Activated naive CD8-positive, alpha-beta T cell (primary cell): ENCODE data around the gene RHOU.
"Not testable (repeated sequence)": the region's sequence is repeated elsewhere in the genome, so short reads cannot be mapped to it uniquely, and the experiment has no call there.

ENCODE experiments used
- H3K27ac Mint-ChIP-seq: one replicate; pipeline ENCODE4 v1.8.0; 2021; ENCODE audit warnings: mixed read lengths
- H3K27me3 Mint-ChIP-seq: one replicate; pipeline ENCODE4 v1.8.0; 2021; ENCODE audit warnings: mixed read lengths
- H3K36me3 Mint-ChIP-seq: one replicate; pipeline ENCODE4 v1.8.0; 2021; ENCODE audit warnings: mixed read lengths
- H3K4me1 Mint-ChIP-seq: one replicate; pipeline ENCODE4 v1.8.0; 2021; ENCODE audit warnings: low read depth, mixed read lengths
- H3K4me3 Mint-ChIP-seq: one replicate; pipeline ENCODE4 v1.8.0; 2021; ENCODE audit warnings: mild to moderate bottlenecking, mixed read lengths
- H3K9me3 Mint-ChIP-seq: one replicate; pipeline ENCODE4 v1.8.0; 2021; ENCODE audit warnings: low read depth, mixed read lengths

RHOU gene

DNA sequence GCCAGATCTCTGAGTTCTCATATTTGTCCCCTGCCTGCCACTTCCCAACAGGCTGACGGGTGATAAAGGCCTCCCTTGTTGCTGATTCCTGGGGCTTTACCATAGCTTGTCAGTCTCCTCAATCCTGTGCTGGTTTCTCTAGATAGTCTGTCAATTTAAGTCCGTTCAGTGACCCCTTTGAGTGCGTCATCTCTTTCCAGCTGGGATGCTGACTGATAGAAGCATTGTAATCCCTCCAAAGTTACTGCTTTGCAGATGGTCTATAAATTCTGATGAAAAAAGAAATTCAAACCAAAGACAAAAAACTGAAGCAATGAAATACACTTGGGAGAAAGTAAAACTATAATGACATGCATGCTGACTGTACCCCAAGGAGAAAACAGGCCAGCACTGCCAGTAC, 28.3 kb downstream of the RHOU start:
- no peak overlapping the region for H3K27ac Mint-ChIP-seq
- H3K9me3 Mint-ChIP-seq: no peaks in the 10 kb centered on the region
- no peaks in the 10 kb centered on the region for H3K36me3 Mint-ChIP-seq
- peaks cover 6% of the 10 kb centered on the region for H3K4me1 Mint-ChIP-seq
- H3K4me3 Mint-ChIP-seq: no peak overlapping the region
- H3K27me3 Mint-ChIP-seq: no peaks in the 10 kb centered on the region

GRCh38 chr1:228765168-228765946, 30.1 kb downstream of the RHOU start:
- Mint-ChIP-seq H3K4me1 (peaks cover 6% of the 10 kb centered on the region), H3K27me3 (no peaks in the 10 kb centered on the region), H3K9me3 (no peaks in the 10 kb centered on the region), H3K36me3 (no peaks in the 10 kb centered on the region), H3K4me3 (no peak overlapping the region), H3K27ac (no peak overlapping the region)

DNA sequence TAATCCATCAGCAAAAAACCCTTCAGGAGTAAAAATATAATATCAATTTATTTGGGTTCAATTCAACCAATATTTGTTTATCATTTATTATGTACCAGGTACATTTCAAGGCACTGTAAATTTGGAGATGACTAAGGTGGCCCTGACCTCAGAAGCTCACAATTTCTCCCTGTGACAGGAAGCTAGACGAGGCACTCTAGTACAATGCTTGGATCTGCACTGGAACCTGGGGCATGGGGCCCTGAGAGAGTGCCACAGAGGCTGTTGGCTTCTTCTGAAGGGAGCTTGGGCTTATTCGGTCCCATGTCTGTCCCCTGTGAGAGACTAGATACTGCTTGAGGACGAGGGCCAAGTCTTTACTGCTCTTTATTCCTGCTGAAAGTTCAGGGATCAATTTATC, 31.5 kb downstream of the RHOU start:
- no peaks in the 10 kb centered on the region for H3K36me3 Mint-ChIP-seq
- no peaks in the 10 kb centered on the region for H3K9me3 Mint-ChIP-seq
- H3K27me3 Mint-ChIP-seq: no peaks in the 10 kb centered on the region
- no peak overlapping the region for H3K27ac Mint-ChIP-seq
- no peak overlapping the region for H3K4me3 Mint-ChIP-seq
- peaks cover 6% of the 10 kb centered on the region for H3K4me1 Mint-ChIP-seq

- Mint-ChIP-seq H3K27ac (no peak overlapping the region), H3K27me3 (no peaks in the 10 kb centered on the region), H3K4me3 (no peak overlapping the region), H3K9me3 (no peaks in the 10 kb centered on the region), H3K4me1 (peaks cover 6% of the 10 kb centered on the region), H3K36me3 (no peaks in the 10 kb centered on the region)
Measured at GRCh38 chr1:228767636-228768354, 32.5 kb downstream of the RHOU start.

GRCh38 chr1:228768355-228769000, 33.2 kb downstream of the RHOU start:
- no peaks in the 10 kb centered on the region for H3K36me3 Mint-ChIP-seq
- H3K27ac Mint-ChIP-seq: no peak overlapping the region
- H3K9me3 Mint-ChIP-seq: no peaks in the 10 kb centered on the region
- no peak overlapping the region for H3K4me3 Mint-ChIP-seq
- no peaks in the 10 kb centered on the region for H3K27me3 Mint-ChIP-seq
- peaks cover 6% of the 10 kb centered on the region for H3K4me1 Mint-ChIP-seq

DNA sequence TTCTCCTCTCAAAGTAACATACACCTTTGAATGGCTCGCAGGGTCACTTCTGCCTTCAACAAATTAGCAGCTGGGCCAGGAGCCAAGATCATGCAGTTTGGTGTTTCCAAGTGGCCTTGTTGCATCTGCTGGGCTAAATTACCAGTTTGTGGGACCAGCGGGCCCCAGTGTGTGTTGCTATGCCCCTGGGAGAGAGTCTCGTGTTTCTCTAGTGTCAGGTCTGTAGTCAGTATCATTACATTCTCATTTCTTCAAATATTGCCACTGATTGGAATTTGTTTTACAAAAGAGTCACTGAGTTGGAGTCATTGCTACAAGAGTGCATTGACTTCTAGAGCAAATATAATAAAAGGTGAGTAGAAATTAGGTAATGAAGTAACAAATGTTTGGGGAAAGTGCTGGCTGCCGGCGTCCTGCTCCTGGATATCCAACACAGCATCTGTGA, 35.5 kb downstream of the RHOU start:
- Mint-ChIP-seq H3K27me3 (no peaks in the 10 kb centered on the region), H3K9me3 (no peaks in the 10 kb centered on the region), H3K36me3 (no peaks in the 10 kb centered on the region), H3K27ac (no peak overlapping the region), H3K4me1 (peaks cover 6% of the 10 kb centered on the region), H3K4me3 (no peak overlapping the region)

DNA sequence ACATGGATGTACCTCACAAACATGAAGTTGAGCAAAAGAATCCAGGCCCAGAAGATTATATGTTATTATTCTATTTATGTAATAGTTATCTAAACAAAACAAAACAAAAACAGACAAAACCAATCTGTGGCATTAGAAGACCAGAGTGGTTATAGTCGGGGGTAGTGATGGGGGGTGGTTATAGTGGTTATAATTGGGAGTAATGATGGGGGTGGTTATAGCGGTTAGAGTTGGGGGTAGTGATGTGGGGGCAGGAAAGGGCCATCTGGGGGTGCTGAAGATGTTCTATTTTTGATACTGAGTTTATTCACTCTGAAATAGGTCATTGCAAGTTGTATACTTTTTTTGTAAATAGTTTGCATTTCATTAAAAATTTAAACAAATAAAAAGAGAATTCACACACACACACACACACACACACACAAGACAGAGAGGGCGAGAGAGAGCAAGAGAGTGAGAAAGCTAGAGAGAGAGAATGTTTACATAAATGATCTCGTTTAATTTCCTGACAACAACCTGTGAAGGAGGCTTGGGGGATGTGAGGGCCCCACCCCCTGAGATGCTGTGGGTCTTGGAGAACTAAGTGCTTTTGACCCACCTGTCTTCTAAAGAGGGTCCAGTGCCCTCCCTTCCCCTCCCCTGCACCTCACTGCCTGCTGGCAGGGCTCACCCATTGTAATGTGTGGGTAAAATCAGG, 37.4 kb downstream of the RHOU start:
- Mint-ChIP-seq H3K27me3 (no peaks in the 10 kb centered on the region), H3K9me3 (no peaks in the 10 kb centered on the region), H3K4me3 (no peak overlapping the region), H3K4me1 (peaks cover 5% of the 10 kb centered on the region), H3K27ac (no peak overlapping the region), H3K36me3 (no peaks in the 10 kb centered on the region)

GRCh38 chr1:228775946-228776345, 40.7 kb downstream of the RHOU start:
- not testable (repeated sequence) for H3K4me3 Mint-ChIP-seq, H3K27ac Mint-ChIP-seq, H3K9me3 Mint-ChIP-seq, H3K27me3 Mint-ChIP-seq, H3K4me1 Mint-ChIP-seq, H3K36me3 Mint-ChIP-seq

GRCh38 chr1:228776449-228776848, 41.2 kb downstream of the RHOU start:
- Mint-ChIP-seq H3K4me3 (no peak overlapping the region), H3K27ac (no peak overlapping the region), H3K27me3 (no peaks in the 10 kb centered on the region), H3K4me1 (peaks cover 5% of the 10 kb centered on the region), H3K36me3 (no peaks in the 10 kb centered on the region), H3K9me3 (no peaks in the 10 kb centered on the region)

GRCh38 chr1:228777236-228777635, 42.0 kb downstream of the RHOU start:
- H3K27ac Mint-ChIP-seq: no peak overlapping the region
- no peaks in the 10 kb centered on the region for H3K9me3 Mint-ChIP-seq

DNA sequence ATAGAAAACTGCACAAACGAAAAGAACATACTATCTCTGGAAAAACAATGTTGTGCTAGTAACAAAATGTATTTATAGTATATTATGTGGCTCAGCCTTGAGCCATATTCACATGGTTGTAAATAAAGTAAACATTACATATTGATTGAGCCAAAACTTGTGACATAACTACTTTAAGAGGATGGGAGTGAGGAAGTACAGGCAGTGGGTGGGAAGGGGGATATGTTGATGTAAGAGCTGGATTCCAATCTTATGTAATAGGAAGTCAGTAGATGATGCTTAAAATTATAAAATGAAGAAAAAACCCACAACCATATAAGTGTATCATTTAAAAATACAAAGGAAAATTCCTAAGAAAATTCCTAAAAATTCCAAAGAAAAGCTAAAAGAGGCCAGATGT, 42.7 kb downstream of the RHOU start:
- peaks cover 5% of the 10 kb centered on the region for H3K4me1 Mint-ChIP-seq
- no peaks in the 10 kb centered on the region for H3K27me3 Mint-ChIP-seq
- H3K9me3 Mint-ChIP-seq: no peaks in the 10 kb centered on the region
- no peak overlapping the region for H3K27ac Mint-ChIP-seq
- no peaks in the 10 kb centered on the region for H3K36me3 Mint-ChIP-seq
- H3K4me3 Mint-ChIP-seq: no peak overlapping the region

More at GRCh38 chr1:228777236-228777635, 42.0 kb downstream of the RHOU start:
- H3K4me1 Mint-ChIP-seq: peaks cover 5% of the 10 kb centered on the region
- no peak overlapping the region for H3K4me3 Mint-ChIP-seq
- no peaks in the 10 kb centered on the region for H3K36me3 Mint-ChIP-seq
- no peaks in the 10 kb centered on the region for H3K27me3 Mint-ChIP-seq

- peaks cover 5% of the 10 kb centered on the region for H3K4me1 Mint-ChIP-seq
- no peaks in the 10 kb centered on the region for H3K27me3 Mint-ChIP-seq
- H3K36me3 Mint-ChIP-seq: no peaks in the 10 kb centered on the region
- no peak overlapping the region for H3K27ac Mint-ChIP-seq
- no peaks in the 10 kb centered on the region for H3K9me3 Mint-ChIP-seq
- H3K4me3 Mint-ChIP-seq: no peak overlapping the region
Measured at GRCh38 chr1:228778466-228778865, 43.2 kb downstream of the RHOU start.

- no peak overlapping the region for H3K4me3 Mint-ChIP-seq
- peaks cover 5% of the 10 kb centered on the region for H3K4me1 Mint-ChIP-seq
- H3K9me3 Mint-ChIP-seq: no peaks in the 10 kb centered on the region
- H3K27me3 Mint-ChIP-seq: no peaks in the 10 kb centered on the region
- H3K36me3 Mint-ChIP-seq: no peaks in the 10 kb centered on the region
- no peak overlapping the region for H3K27ac Mint-ChIP-seq
Measured at GRCh38 chr1:228778961-228779360, 43.7 kb downstream of the RHOU start.

DNA sequence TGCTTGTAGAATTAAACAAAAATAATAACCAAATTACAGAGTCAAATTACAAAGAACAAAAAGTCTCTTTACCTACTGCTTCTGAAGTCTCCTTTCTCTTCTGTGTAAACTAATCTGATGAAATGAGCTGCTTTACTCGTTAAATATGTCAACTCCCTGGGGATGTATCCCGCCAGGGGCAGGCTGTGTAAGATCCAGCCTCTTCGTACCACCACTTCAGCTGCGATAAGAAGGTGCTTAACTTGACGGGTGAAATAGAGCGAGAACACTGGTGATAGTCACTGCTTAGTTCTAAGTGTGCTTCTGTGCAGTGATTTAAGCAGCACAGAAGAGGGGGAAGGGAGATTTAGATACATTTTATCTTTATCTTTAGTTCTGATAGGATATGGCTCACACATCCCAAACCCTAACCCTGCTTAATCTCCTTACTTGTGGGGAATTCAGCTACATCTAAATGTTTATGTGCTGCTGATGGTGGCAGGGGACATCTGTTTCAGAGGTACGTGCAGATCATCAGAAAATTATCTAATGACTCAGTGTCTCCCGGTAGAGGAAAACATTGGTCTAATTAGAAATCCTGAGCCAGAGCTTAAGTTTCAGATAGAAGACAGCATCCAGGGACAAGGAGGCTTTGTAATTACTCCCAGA, 46.0 kb downstream of the RHOU start:
- Mint-ChIP-seq H3K4me3 (no peak overlapping the region), H3K9me3 (no peaks in the 10 kb centered on the region), H3K27me3 (no peaks in the 10 kb centered on the region), H3K36me3 (no peaks in the 10 kb centered on the region), H3K4me1 (no peaks in the 10 kb centered on the region), H3K27ac (no peak overlapping the region)
